Sigmoid colon (tissue), 7 donors: ENCODE results near the gene DHRS7B. TPM values are rescaled to one million over a fixed set of nuclear protein-coding genes. Genes with fewer than 3 reads are reported as not detected.

Source experiments
- DNase-seq: peaks from one replicate; pipeline ENCODE4 v3.0.0-alpha.2; 2019
- H3K27ac ChIP-seq, 4 donors: fragments of 200-600 bp; sonication (generic); one replicate each; pipeline ENCODE4 v1.5.1; 2016 to 2019; ENCODE audit warnings: mild to moderate bottlenecking in 1 of 4
- H3K27me3 ChIP-seq, 3 donors: fragments of 200-600 bp; sonication (generic); one replicate each; pipeline ENCODE4 v1.5.1; 2019; ENCODE audit warnings: mild to moderate bottlenecking in 1 of 3
- H3K36me3 ChIP-seq, 4 donors: fragments of 200-600 bp; sonication (generic); one replicate each; pipeline ENCODE4 v1.5.1; 2016 to 2019
- H3K4me1 ChIP-seq, 4 donors: fragments of 200-600 bp; sonication (generic); one replicate each; pipeline ENCODE4 v1.5.1; 2017 to 2019
- H3K4me3 ChIP-seq, 4 donors: fragments of 200-600 bp; sonication (generic); one replicate each; pipeline ENCODE4 v1.5.1; 2017 to 2019; ENCODE audit warnings: mild to moderate bottlenecking in 2 of 4, moderate library complexity in 1 of 4
- H3K9me3 ChIP-seq, 4 donors: fragments of 200-600 bp in 3 of 4; sonication (generic) in 3 of 4; one replicate each; pipeline versions ENCODE4 v1.5.1 to v1.6.1; 2013 to 2019
- CTCF ChIP-seq, 4 experiments: fragments of 450-650 bp in 3 of 4; fragments of 200-600 bp in 1 of 4; IDR thresholded peaks; one replicate each; pipeline ENCODE4 v1.5.1; 2016 to 2019; ENCODE audit warnings: antibody characterized with exemption in 4 of 4, mild to moderate bottlenecking in 3 of 4, moderate library complexity in 2 of 4
- EP300 ChIP-seq, 4 donors: sonication (generic); formaldehyde crosslinking; IDR thresholded peaks; one replicate each; pipeline ENCODE4 v1.6.1; 2017; ENCODE audit warnings: antibody characterized with exemption in 4 of 4
- POLR2A ChIP-seq, 2 donors: fragments of 450-650 bp; IDR thresholded peaks; one replicate each; pipeline ENCODE4 v1.6.1; 2016; ENCODE audit warnings: antibody characterized with exemption in 2 of 2, mild to moderate bottlenecking in 2 of 2, moderate library complexity in 2 of 2
- POLR2AphosphoS5 ChIP-seq, 4 donors: sonication (generic); formaldehyde crosslinking; IDR thresholded peaks; one replicate each; pipeline ENCODE4 v1.6.1; 2017; ENCODE audit warnings: antibody characterized with exemption in 4 of 4
- WGBS, 2 donors: extraction: QIAGEN DNeasy Blood & Tissue Kit; methylation state at CpG; one replicate each; pipeline ENCODE4 v1.1.7; 2013; 5-methylcytosine and 5-hydroxymethylcytosine counted together
- intact Hi-C: fragments of 100-400 bp; cut with DNase I; formaldehyde crosslinking; loops from one replicate; pipeline ENCODE4 v1.15.1; 2023
- polyA plus RNA-seq, 3 donors: library from polyadenylated mRNA; stranded (reverse); fragments of 200-250 nt; gene quantifications; one replicate each; pipeline ENCODE4 v1.2.3, GENCODE V29; 2013
- total RNA-seq, 4 donors: library from RNA; depleted of rRNA; stranded (reverse); fragments of >200 nt; gene quantifications; one replicate each; pipeline ENCODE4 v1.1.0, GENCODE V29; 2016
- donor health status: healthy with polysubstance abuse.
- donor health status: Bipolar disorder and iron deficiency.
- donor health status: healthy.

DHRS7B gene
- total and polyA plus RNA-seq, 7 donors = 8.3 to 31.9 (median 23.2) TPM

- H3K9me3 ChIP-seq = no peaks in the 10 kb centered on the region
- peak overlapping the region; percentile 89 to 93 (median 92) for H3K27ac ChIP-seq
- no peak for DNase-seq
- H3K27me3 ChIP-seq = no peaks in the 10 kb centered on the region
- 8 to 10% methylated on average over 18 of the region's 18 CpGs for WGBS, 2 donors
- H3K36me3 ChIP-seq = peaks cover 0 to 27% (median 3%) of the 10 kb centered on the region in 4 donors
- TF ChIP-seq POLR2AphosphoS5 (IDR thresholded peaks at IDR 0.05) = no peak
- TF ChIP-seq POLR2A (IDR thresholded peaks at IDR 0.05) = no peak
- peak overlapping the region; percentile 85 to 95 (median 91) for H3K4me3 ChIP-seq
- intact Hi-C loops = loop anchor here (10.0 kb wide), 1 partner anchor 168 kb away; the partner anchor contains the start of gene USP22
- H3K4me1 ChIP-seq = peaks cover 0 to 73% (median 54%) of the 10 kb centered on the region in 4 donors
Measured at GRCh38 chr17:21212826-21213637, 86.3 kb downstream of the DHRS7B start.

GRCh38 chr17:21213638-21214014 is 86.9 kb downstream of the DHRS7B start:
- H3K27ac ChIP-seq = peak overlapping the region; percentile 89 to 93 (median 92)
- no peaks in the 10 kb centered on the region for H3K9me3 ChIP-seq
- TF ChIP-seq CTCF (IDR thresholded peaks at IDR 0.05) = peak in 1 of 4 experiments; percentile 8
- TF ChIP-seq POLR2A (IDR thresholded peaks at IDR 0.05) = no peak
- peak overlapping the region; percentile 85 to 95 (median 91) for H3K4me3 ChIP-seq
- peaks cover 0 to 21% (median 3%) of the 10 kb centered on the region in 4 donors for H3K36me3 ChIP-seq
- intact Hi-C loops = loop anchor here (2.0 to 10.0 kb wide), 3 partner anchors 71 to 169 kb away; partner anchors contain the start of genes DHRS7B, MAP2K3 and USP22
- peaks cover 0 to 67% (median 54%) of the 10 kb centered on the region in 4 donors for H3K4me1 ChIP-seq
- peak; percentile 71 for DNase-seq
- no peaks in the 10 kb centered on the region for H3K27me3 ChIP-seq
- 1% methylated on average over 35 of the region's 35 CpGs for WGBS, 2 donors

GRCh38 chr17:21214015-21214776 is 87.4 kb downstream of the DHRS7B start, which contains the start of gene TMEM11:
TSS of gene TMEM11 (minus strand) at chr17:21214161. CDS start at chr17:21214152, 9 bp downstream.
- 0% methylated on average over 76 of the region's 76 CpGs for WGBS, 2 donors
- intact Hi-C loops = loop anchor here (2.0 to 10.0 kb wide), 3 partner anchors 71 to 169 kb away; partner anchors contain the start of genes DHRS7B, MAP2K3 and USP22
- H3K9me3 ChIP-seq = no peaks in the 10 kb centered on the region
- H3K4me1 ChIP-seq = peaks cover 0 to 61% (median 54%) of the 10 kb centered on the region in 4 donors
- H3K4me3 ChIP-seq = peak within 1 kb of the TSS; percentile 85 to 95 (median 91)
- H3K27me3 ChIP-seq = no peaks in the 10 kb centered on the region
- peak; percentile 98 for DNase-seq
- TF ChIP-seq POLR2A (IDR thresholded peaks at IDR 0.05) = peak; percentile 51 to 78
- TF ChIP-seq CTCF (IDR thresholded peaks at IDR 0.05) = no peak
- TF ChIP-seq EP300 (IDR thresholded peaks at IDR 0.05) = no peak
- peak; percentile 82 to 97 (median 90) for TF ChIP-seq POLR2AphosphoS5 (IDR thresholded peaks at IDR 0.05)
- peak within 1 kb of the TSS; percentile 89 to 93 (median 92) for H3K27ac ChIP-seq
- peaks cover 0 to 15% (median 1%) of the 10 kb centered on the region in 4 donors for H3K36me3 ChIP-seq

- no peak for TF ChIP-seq EP300 (IDR thresholded peaks at IDR 0.05)
- no peak for TF ChIP-seq POLR2A (IDR thresholded peaks at IDR 0.05)
- TF ChIP-seq POLR2AphosphoS5 (IDR thresholded peaks at IDR 0.05) = no peak
- TF ChIP-seq CTCF (IDR thresholded peaks at IDR 0.05) = no peak
- intact Hi-C loops = loop anchor here (1.0 to 10.0 kb wide), 4 partner anchors 37 to 170 kb away; partner anchors contain the start of genes DHRS7B, MAP2K3 and USP22
- H3K9me3 ChIP-seq = no peaks in the 10 kb centered on the region
- peak; percentile 70 for DNase-seq
- peak overlapping the region; percentile 89 to 93 (median 92) for H3K27ac ChIP-seq
- H3K4me3 ChIP-seq = peak overlapping the region; percentile 85 to 95 (median 91)
- peaks cover 0 to 54% (median 47%) of the 10 kb centered on the region in 4 donors for H3K4me1 ChIP-seq
- no peaks in the 10 kb centered on the region for H3K27me3 ChIP-seq
- H3K36me3 ChIP-seq = peaks cover 0 to 8% (median 0%) of the 10 kb centered on the region in 4 donors
- WGBS, 2 donors = 11 to 24% methylated on average over 23 of the region's 23 CpGs
Measured at GRCh38 chr17:21214777-21215541, 88.2 kb downstream of the DHRS7B start.
